ENCODE measurements around the gene ZNF423. TPM values are rescaled to one million over a fixed set of nuclear protein-coding genes. Genes with fewer than 3 reads are reported as not detected.

ZNF423 gene
- total and polyA plus RNA-seq, 9 of the 15 experiments (the other 6 are each of a cell fraction or from before 2014, with no cell fraction given), result not detected

- Histone ChIP-seq H3K9me1 (ENCODE audit: control insufficient read depth, insufficient read depth, low read length) (no peaks in the 10 kb centered on the region), H3K9me3 (replicated peaks; ENCODE audit: control insufficient read depth, insufficient read depth, low read depth, low read length) (no peaks in the 10 kb centered on the region), H2AFZ (ENCODE audit: low read depth, low read length) (no peak overlapping the region), H3K4me3 (no peak overlapping the region), H3K36me3 (ENCODE audit: control insufficient read depth, insufficient read depth, low read length) (no peaks in the 10 kb centered on the region), H3K4me2 (ENCODE audit: insufficient read depth, low read length) (no peak overlapping the region), H3K27me3 (ENCODE audit: control insufficient read depth in 2 of 2, insufficient read depth in 2 of 2, low read length in 2 of 2) (peaks cover 30 to 79% of the 10 kb centered on the region in 2 experiments; a peak in 4 of 5 replicates), H3K27ac (ENCODE audit: extremely low read depth, low read depth, low read length) (no peak overlapping the region), H3K79me2 (ENCODE audit: control insufficient read depth, insufficient read depth, low read length) (no peaks in the 10 kb centered on the region), H4K20me1 (replicated peaks; ENCODE audit: control insufficient read depth, insufficient read depth, low read length) (peaks cover 4% of the 10 kb centered on the region; the same call in 1 of the 2 replicates), H3K9ac (ENCODE audit: insufficient read depth in 1 of 2, low read depth in 2 of 2, low read length in 2 of 2) (no peak overlapping the region), H3K4me1 (replicated peaks in 1 of 2; ENCODE audit: control insufficient read depth in 2 of 2, insufficient read depth in 2 of 2, low read length in 2 of 2) (no peaks in the 10 kb centered on the region)
- 0% methylated on average over 3 of the region's 4 CpGs for WGBS (ENCODE audit: insufficient coverage, low coverage, missing lambda C conversion rate)
- in situ Hi-C loops (cut with MboI), result no loop called here
- no TSS peak for BruUV-seq (replicated peaks)
- ChIA-PET CTCF (ENCODE audit: low intra/inter-chr PET ratio) (no interaction called here), POLR2A (no interaction called here)
- intact Hi-C loops (cut with micrococcal nuclease), result no loop called here
- FAIRE-seq, result no peak
- no peak for TF ChIP-seq NR2F6 (CRISPR knock-in tag; IDR thresholded peaks at IDR 0.05)
- DNase-seq (ENCODE audit: extremely low read depth in 1 of 4, low spot score in 3 of 4), result no peak
- ATAC-seq, result no peak
Observed at GRCh38 chr16:49604602-49605001, 251.3 kb downstream of the ZNF423 start.

DNA sequence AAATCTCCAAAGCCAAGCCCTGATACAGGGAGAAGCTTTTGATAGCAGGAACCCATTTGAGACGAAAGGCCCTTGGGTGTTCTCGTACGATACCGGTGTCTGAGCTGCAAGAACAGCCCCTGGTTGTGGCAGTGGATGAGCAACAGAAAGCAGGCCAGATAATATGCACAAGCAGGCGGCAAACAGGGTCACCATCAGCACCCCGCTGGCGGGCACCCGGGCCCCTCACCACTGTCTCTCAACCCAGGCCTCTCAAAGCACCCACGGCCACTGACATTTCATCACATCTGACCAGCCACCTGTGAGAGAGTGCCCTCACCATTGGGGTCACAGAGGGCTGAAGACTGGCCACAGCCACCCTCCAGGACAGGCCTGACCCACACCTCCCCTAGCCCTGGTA, 252.0 kb downstream of the ZNF423 start:
- in situ Hi-C loops (cut with MboI), result no loop called here
- under 1% methylated on average over 9 of the region's 9 CpGs for WGBS (ENCODE audit: insufficient coverage, low coverage, missing lambda C conversion rate)

More for the DNA sequence above, 252.0 kb downstream of the ZNF423 start:
- DNase-seq (ENCODE audit: extremely low read depth in 1 of 4, low spot score in 3 of 4) (no peak), ATAC-seq (no peak), FAIRE-seq (no peak)
- Histone ChIP-seq H3K36me3 (ENCODE audit: control insufficient read depth, insufficient read depth, low read length) (no peaks in the 10 kb centered on the region), H3K9ac (ENCODE audit: insufficient read depth in 1 of 2, low read depth in 2 of 2, low read length in 2 of 2) (no peak overlapping the region), H3K79me2 (ENCODE audit: control insufficient read depth, insufficient read depth, low read length) (no peaks in the 10 kb centered on the region), H4K20me1 (replicated peaks; ENCODE audit: control insufficient read depth, insufficient read depth, low read length) (peaks cover 4% of the 10 kb centered on the region; the same call in 1 of the 2 replicates), H3K4me1 (replicated peaks in 1 of 2; ENCODE audit: control insufficient read depth in 2 of 2, insufficient read depth in 2 of 2, low read length in 2 of 2) (no peaks in the 10 kb centered on the region), H3K27me3 (ENCODE audit: control insufficient read depth in 2 of 2, insufficient read depth in 2 of 2, low read length in 2 of 2) (peaks cover 35 to 84% of the 10 kb centered on the region in 2 experiments; a peak in 4 of 5 replicates), H3K27ac (ENCODE audit: extremely low read depth, low read depth, low read length) (no peak overlapping the region), H3K4me2 (ENCODE audit: insufficient read depth, low read length) (no peak overlapping the region), H3K4me3 (no peak overlapping the region), H3K9me1 (ENCODE audit: control insufficient read depth, insufficient read depth, low read length) (no peaks in the 10 kb centered on the region), H2AFZ (ENCODE audit: low read depth, low read length) (no peak overlapping the region), H3K9me3 (replicated peaks; ENCODE audit: control insufficient read depth, insufficient read depth, low read depth, low read length) (no peaks in the 10 kb centered on the region)
- no peak for TF ChIP-seq GATAD2A (IDR thresholded peaks at IDR 0.05)
- no peak for TF ChIP-seq KAT2B (IDR thresholded peaks at IDR 0.05; ENCODE audit: low read depth, low read length)
- no peak for TF ChIP-seq TBL1XR1 (IDR thresholded peaks at IDR 0.05; ENCODE audit: low read length in 2 of 2)
- no peak for TF ChIP-seq ZZZ3 (IDR thresholded peaks at IDR 0.05)
- no peak for TF ChIP-seq ZBTB49 (CRISPR knock-in tag; IDR thresholded peaks at IDR 0.05; ENCODE audit: borderline replicate concordance)
- TF ChIP-seq FOXA1 (IDR thresholded peaks at IDR 0.05; ENCODE audit: borderline replicate concordance), result no peak
- no peak for TF ChIP-seq KDM1A (IDR thresholded peaks at IDR 0.05)
- no peak for TF ChIP-seq TCF7 (IDR thresholded peaks at IDR 0.05; ENCODE audit: borderline replicate concordance)
- no peak for TF ChIP-seq RFX5 (IDR thresholded peaks at IDR 0.05; ENCODE audit: low read depth, low read length)
- TF ChIP-seq TRIM24 (IDR thresholded peaks at IDR 0.05), result no peak
- TF ChIP-seq, protein P1, sequence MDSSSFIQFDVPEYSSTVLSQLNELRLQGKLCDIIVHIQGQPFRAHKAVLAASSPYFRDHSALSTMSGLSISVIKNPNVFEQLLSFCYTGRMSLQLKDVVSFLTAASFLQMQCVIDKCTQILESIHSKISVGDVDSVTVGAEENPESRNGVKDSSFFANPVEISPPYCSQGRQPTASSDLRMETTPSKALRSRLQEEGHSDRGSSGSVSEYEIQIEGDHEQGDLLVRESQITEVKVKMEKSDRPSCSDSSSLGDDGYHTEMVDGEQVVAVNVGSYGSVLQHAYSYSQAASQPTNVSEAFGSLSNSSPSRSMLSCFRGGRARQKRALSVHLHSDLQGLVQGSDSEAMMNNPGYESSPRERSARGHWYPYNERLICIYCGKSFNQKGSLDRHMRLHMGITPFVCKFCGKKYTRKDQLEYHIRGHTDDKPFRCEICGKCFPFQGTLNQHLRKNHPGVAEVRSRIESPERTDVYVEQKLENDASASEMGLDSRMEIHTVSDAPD (CRISPR knock-in tag; IDR thresholded peaks at IDR 0.05), result no peak
- no peak for TF ChIP-seq CCAR2 (IDR thresholded peaks at IDR 0.05; ENCODE audit: low read depth, low read length)
- TF ChIP-seq IFI16 (CRISPR knock-in tag; IDR thresholded peaks at IDR 0.05), result no peak
- TF ChIP-seq ZNF354B (CRISPR knock-in tag; IDR thresholded peaks at IDR 0.05), result no peak
- CTCF ChIA-PET (ENCODE audit: low intra/inter-chr PET ratio), result no interaction called here
- no TSS peak for BruUV-seq (replicated peaks)
- POLR2A ChIA-PET, result interaction anchor here (0.6 kb wide), 1 partner anchor 28 kb away, joined by 3 read pairs; no protein-coding TSS in a partner anchor
- intact Hi-C loops (cut with micrococcal nuclease), result no loop called here
